Measurements from ENCODE around the gene MS4A4E. TPM values are rescaled to one million over a fixed set of nuclear protein-coding genes. Genes with fewer than 3 reads are reported as not detected.
"Not testable (repeated sequence)": the region's sequence is repeated elsewhere in the genome, so short reads cannot be mapped to it uniquely, and the experiment has no call there.

Gene MS4A4E
- total RNA-seq, 4 donors from 2014 or later, result 0.91 to 7.9 (median 2.8) TPM

- no peak for DNase-seq (ENCODE audit: extremely low spot score)
- Histone ChIP-seq H3K36me3 (no peaks in the 10 kb centered on the region), H3K4me1 (no peaks in the 10 kb centered on the region), H3K4me3 (no peak overlapping the region), H3K9me3 (no peaks in the 10 kb centered on the region), H3K27ac (replicated peaks in 1 of 4) (no peak overlapping the region), H3K27me3 (no peaks in the 10 kb centered on the region)
- 83% methylated on average over 3 of the region's 3 CpGs for WGBS
- intact Hi-C loops (cut with DNase I), result no loop called here
- TF ChIP-seq CTCF (IDR thresholded peaks at IDR 0.05) (no peak), POLR2AphosphoS5 (IDR thresholded peaks at IDR 0.05) (no peak)
These were observed 84.3 kb downstream of the MS4A4E start for GRCh38 chr11:60158636-60159035.

DNA sequence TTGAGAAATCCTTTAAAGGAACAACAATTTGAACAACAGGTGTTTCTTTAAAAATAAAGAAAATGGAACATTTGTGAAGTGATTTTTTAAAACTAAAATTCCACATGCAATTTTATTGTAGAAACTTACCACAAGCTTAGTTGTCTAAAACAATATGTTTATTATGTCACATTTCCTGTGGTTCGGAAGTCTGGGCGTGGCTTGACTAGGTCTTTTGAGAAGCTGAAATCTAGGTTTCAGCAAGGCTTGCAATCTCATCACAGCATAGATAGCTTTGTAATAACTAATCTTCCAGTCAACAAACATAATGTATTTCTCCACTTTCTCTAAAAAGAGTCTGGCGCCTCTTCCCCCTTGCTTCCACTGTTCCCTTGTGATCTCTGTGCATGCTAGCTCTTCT lies 87.0 kb downstream of the MS4A4E start:
- WGBS, result 75% methylated on average over 3 of the region's 3 CpGs
- intact Hi-C loops (cut with DNase I), result no loop called here
- Histone ChIP-seq H3K36me3 (no peaks in the 10 kb centered on the region), H3K4me1 (no peaks in the 10 kb centered on the region), H3K4me3 (no peak overlapping the region), H3K27ac (replicated peaks in 1 of 4) (no peak overlapping the region), H3K9me3 (no peaks in the 10 kb centered on the region), H3K27me3 (no peaks in the 10 kb centered on the region)
- no peak for DNase-seq (ENCODE audit: extremely low spot score)
- no peak for TF ChIP-seq POLR2A (IDR thresholded peaks at IDR 0.05; ENCODE audit: low read depth)
- no peak for TF ChIP-seq EP300 (IDR thresholded peaks at IDR 0.05)
- no peak for TF ChIP-seq CTCF (IDR thresholded peaks at IDR 0.05)
- TF ChIP-seq POLR2AphosphoS5 (IDR thresholded peaks at IDR 0.05), result no peak

DNA sequence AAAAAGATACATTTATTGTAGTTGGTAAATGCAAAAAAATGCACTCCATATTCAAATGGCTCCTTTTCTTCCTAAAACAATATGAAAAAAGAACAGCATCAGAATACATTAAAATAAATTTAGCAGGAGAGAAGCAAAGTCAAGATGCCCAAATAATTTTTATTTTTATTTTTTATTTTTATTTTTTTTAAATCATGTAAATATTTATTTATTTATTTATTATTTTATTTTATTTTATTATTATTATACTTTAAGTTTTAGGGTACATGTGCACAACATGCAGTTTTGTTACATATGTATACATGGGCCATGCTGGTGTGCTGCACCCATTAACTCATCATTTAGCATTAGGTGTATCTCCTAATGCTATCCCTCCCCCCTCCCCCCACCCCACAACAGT lies 90.2 kb downstream of the MS4A4E start:
- H3K36me3 ChIP-seq; H3K27ac ChIP-seq (replicated peaks in 1 of 4); H3K4me3 ChIP-seq; H3K4me1 ChIP-seq; intact Hi-C loops (cut with DNase I); H3K9me3 ChIP-seq; H3K27me3 ChIP-seq; DNase-seq (ENCODE audit: extremely low spot score): not testable (repeated sequence)

DNA sequence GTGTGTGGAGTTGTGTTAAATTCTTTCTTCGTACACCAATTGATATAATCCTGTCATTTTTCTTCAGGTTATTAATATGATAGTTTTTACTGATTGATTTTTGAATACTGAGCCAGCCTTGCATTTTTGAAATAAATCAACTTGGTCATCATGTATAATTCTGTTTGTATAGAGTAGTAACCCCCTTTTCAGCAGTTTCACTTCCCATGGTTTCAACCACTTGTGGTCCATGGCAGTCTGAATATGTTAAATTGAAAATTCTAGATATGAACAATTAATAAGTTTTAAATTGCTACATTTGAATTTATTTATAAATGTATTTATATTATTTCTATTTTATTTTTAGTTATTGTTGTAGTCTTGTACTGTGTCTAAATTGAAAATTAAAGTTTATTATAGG lies 92.7 kb downstream of the MS4A4E start:
- no peak for DNase-seq (ENCODE audit: extremely low spot score)
- no peaks in the 10 kb centered on the region for H3K4me1 ChIP-seq
- no peak overlapping the region for H3K27ac ChIP-seq (replicated peaks in 1 of 4)
- no peaks in the 10 kb centered on the region for H3K36me3 ChIP-seq
- no peaks in the 10 kb centered on the region for H3K27me3 ChIP-seq
- intact Hi-C loops (cut with DNase I), result no loop called here
- H3K9me3 ChIP-seq, result no peaks in the 10 kb centered on the region
- TF ChIP-seq POLR2AphosphoS5 (IDR thresholded peaks at IDR 0.05) (no peak), EP300 (IDR thresholded peaks at IDR 0.05) (no peak), CTCF (IDR thresholded peaks at IDR 0.05) (no peak), POLR2A (IDR thresholded peaks at IDR 0.05; ENCODE audit: low read depth) (no peak)
- H3K4me3 ChIP-seq, result no peak overlapping the region
- WGBS, result 84% methylated on average over 1 of the region's 1 CpG

Small RNAs within 50 kb of the gene (small RNA-seq; reads per million reads assigned to genes)
- gene MIR6503, result 0.25 to 1.2 (median 0.56) reads per million in 3 donors

Other genes with a start within 250 kb of the MS4A4E start
- gene OOSP4B, start 226.0 kb downstream of the MS4A4E start, total RNA-seq, result not detected
- not detected for gene OOSP2, start 202.7 kb downstream of the MS4A4E start, total RNA-seq
- not detected for gene MS4A3, start 186.5 kb downstream of the MS4A4E start, total RNA-seq
- 1 to 10 TPM in 3 of 4 donors, under 1 TPM in 1; 0.32 to 6.0 (median 2.6) TPM for gene MS4A2, start 154.5 kb downstream of the MS4A4E start, total RNA-seq
- gene MS4A6A, start 60.1 kb downstream of the MS4A4E start, total RNA-seq, result 100 to 1,000 TPM in 1 of 4 donors, 10 to 100 TPM in 3; 47.4 to 143 (median 58.3) TPM
- gene MS4A4A, start 37.5 kb upstream of the MS4A4E start, total RNA-seq, result 10 to 100 TPM; 12.3 to 64.6 (median 19.3) TPM
- not detected for gene MS4A6E, start 84.1 kb upstream of the MS4A4E start, total RNA-seq
- gene MS4A7, start 135.4 kb upstream of the MS4A4E start, total RNA-seq, result 10 to 100 TPM; 20.3 to 30.7 (median 25.6) TPM
- 1 to 10 TPM; 1.6 to 3.7 (median 2.2) TPM for gene MS4A14, start 153.3 kb upstream of the MS4A4E start, total RNA-seq
- not detected for gene MS4A5, start 186.4 kb upstream of the MS4A4E start, total RNA-seq
- gene MS4A1, start 212.7 kb upstream of the MS4A4E start, total RNA-seq, result under 1 TPM in 3 of 4 donors, not detected in 1; 0.13 to 0.99 (median 0.23) TPM
- gene MS4A12, start 249.6 kb upstream of the MS4A4E start, total RNA-seq, result 1 to 10 TPM in 1 of 4 donors, not detected in 3; 1.8 TPM